ENCODE results near the gene CFAP74.
A peak's percentile ranks its signal among the peaks of the same experiment; 100 is the strongest.

Gene CFAP74

GRCh38 chr1:1969953-1970716 lies 33.5 kb downstream of the CFAP74 start:
- DNase-seq (ENCODE audit: low read depth in 1 of 2, low spot score in 1 of 2), result no peak

DNA sequence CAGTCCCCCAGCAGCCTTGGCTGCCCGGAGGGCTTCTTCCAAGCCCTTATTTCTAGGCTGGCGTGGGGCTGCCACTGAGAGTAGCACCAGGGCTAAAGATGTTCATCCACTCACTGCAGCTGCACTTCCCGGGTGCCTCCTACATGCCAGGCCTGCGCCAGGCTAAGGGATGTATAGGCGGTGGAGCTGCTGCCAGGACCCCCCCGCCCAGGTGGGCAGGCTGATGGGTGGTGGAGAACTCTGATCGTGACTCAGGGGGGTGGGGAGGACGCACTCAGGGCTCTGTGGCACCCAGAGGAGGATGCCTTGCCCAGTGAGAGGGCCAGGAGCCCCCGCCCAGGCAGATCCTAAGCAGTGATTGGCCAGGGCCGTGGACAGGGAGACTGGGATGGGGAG lies 34.1 kb downstream of the CFAP74 start:
- DNase-seq (ENCODE audit: low read depth in 1 of 2, low spot score in 1 of 2), result no peak

GRCh38 chr1:1968767-1969504 lies 34.6 kb downstream of the CFAP74 start:
- no peak for DNase-seq (ENCODE audit: low read depth in 1 of 2, low spot score in 1 of 2)

GRCh38 chr1:1967879-1968278 lies 35.7 kb downstream of the CFAP74 start:
- no peak for DNase-seq (ENCODE audit: low read depth in 1 of 2, low spot score in 1 of 2)

- DNase-seq (ENCODE audit: low read depth in 1 of 2, low spot score in 1 of 2), result no peak
These were observed 36.4 kb downstream of the CFAP74 start for GRCh38 chr1:1967151-1967550.

- no peak for DNase-seq (ENCODE audit: low read depth in 1 of 2, low spot score in 1 of 2)
These were observed 37.4 kb downstream of the CFAP74 start for GRCh38 chr1:1966071-1966740.

DNA sequence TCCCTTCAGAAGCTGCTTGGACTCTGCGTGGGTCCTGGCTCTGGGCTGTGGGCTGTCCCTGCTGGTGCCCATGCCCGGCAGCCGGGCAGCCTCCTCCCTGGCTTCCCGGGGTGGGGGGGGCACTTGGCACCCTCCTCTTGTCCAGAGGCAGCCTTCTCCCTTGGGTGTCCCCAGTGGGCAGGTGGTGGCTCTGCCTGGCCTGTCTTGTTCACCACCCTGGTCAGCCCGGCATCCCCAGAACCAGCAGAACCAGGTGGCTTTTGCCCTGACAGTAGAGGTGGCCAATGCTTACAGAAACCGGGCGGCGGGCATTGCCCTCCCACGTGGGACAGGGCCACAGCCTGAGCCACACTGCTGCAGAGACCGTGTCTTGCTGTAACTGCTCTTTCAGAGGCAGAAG lies 38.0 kb downstream of the CFAP74 start:
- no peak for DNase-seq (ENCODE audit: low read depth in 1 of 2, low spot score in 1 of 2)

GRCh38 chr1:1964811-1965210 lies 38.8 kb downstream of the CFAP74 start:
- no peak for DNase-seq (ENCODE audit: low read depth in 1 of 2, low spot score in 1 of 2)

DNA sequence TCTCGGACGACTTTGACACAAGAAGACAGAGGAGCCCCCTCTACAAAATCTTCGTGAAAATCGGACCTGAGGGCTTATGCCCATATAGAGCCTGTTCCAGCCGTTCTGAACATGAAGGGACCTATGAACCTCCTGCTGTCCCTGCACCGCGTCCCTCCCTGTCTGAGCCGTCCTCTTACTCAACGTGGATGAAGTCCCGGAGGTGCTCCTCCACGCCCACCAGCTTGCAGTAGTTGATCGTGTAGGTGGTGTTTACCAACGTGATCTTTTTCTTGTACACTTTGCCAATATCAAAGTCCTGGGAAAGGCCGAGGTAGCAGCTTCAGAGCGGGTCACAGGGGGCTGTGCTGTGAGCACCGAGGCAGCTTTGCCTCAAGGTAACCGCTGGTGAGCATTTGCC lies 40.0 kb downstream of the CFAP74 start:
- no peak for DNase-seq (ENCODE audit: low read depth in 1 of 2, low spot score in 1 of 2)

GRCh38 chr1:1962752-1963151 lies 40.8 kb downstream of the CFAP74 start:
- DNase-seq (ENCODE audit: low read depth in 1 of 2, low spot score in 1 of 2), result no peak

DNA sequence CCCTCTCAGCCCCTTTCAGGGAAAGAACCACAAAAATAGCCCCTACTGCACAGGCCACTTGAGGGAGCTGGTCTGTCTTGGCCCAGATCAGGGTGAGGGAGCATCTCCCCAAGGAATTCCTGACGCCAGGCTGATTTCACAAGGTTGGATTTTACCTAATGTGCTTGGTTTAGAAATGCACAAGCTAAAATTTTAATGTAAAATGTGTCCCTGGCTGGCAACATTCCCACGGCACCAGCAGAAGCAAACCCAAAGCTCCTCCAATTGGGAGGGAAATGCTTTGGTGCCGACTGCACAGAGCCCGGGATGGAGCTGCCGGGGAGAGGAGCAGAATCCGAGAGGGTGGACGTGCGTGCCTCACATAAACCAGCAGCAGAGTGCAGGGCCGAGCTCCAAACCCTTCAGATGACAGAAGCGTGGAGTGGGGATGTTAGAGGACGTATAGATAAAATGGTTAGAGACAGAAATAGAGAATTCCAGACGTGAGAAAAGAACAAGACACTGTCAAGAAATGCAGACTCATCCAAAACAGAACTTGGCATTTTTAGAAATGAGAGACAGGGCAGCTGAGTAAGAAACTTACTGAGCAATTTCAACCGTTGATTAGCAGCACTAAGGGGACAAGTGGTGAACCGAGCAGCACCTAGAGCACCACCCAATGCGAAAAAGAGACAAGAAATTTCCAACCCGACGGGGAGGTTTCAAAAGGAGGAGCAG lies 42.9 kb downstream of the CFAP74 start:
- DNase-seq (ENCODE audit: low read depth in 1 of 2, low spot score in 1 of 2), result no peak

DNA sequence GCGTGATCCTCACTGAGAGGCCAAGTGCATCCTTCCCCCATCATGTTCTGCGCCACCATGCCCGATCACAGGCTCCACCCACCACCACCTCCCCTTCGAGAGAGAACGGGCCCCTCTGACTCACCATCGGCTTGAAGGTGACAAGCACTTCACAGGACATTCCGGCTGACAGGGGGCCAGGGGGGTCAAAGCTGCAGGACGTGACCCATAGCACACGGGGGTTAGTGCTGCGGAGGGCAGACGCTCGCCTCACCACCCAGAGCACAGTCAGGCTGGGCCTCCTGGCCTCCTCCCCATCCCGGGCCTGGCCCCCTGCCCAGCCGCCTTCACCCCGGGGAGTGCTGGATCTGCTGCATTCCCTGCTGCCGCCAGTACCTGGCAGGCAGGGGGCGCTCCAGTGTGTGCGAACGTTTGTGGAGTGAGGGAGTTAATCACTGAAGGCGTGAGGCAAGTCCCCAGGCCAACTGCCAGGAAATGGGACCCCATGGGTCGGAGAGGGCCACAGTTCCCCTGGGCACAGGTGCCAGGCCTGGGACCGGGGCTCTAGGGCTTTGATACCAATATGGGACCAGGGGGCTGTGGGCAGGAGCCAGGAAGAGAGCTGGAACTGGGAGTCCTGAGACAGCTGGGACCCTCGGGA lies 43.6 kb downstream of the CFAP74 start:
- peak; percentile 42 to 53 for DNase-seq (ENCODE audit: low read depth in 1 of 2, low spot score in 1 of 2)

DNA sequence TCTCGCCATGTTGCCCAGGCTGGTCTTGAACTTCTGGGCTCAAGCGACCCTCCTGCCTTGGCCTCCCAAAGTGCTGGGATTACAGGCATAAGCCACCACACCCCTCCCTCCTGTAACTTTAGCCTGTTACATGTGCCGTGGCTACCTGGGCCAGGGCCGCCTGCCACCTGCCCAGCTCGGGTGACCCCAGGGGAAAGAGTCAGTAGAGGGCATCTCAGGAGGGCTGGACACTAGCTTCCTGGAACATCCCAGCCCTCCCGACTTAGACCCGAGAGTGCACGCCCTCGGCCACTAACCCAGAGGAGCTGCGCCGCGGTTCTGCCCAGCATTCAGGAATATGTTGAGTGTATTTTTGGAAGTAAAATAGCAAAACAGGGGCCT lies 44.1 kb downstream of the CFAP74 start:
- no peak for DNase-seq (ENCODE audit: low read depth in 1 of 2, low spot score in 1 of 2)

DNA sequence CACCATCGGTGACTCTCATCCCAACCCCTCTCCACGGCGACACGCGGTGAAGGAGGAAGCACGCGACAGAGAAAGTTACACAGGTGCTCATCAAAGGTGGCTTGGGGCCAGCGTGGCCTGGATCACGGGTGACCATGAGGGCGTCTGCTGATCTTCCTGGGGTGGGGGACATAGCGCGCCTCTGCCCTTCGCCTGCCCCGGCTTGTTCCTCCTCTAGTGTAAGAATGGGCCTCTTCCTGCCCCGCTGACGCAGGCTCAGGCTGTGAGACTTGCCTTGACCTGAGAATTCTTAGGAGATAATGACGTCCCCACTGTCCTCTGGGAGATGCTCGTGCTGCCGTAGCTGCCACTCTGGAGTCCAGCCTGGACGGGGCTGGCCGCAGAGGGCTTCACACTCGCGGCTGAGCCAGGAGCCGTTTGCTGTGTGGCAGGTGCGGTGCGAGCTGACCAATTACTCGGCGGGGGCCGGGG lies 45.5 kb downstream of the CFAP74 start:
- no peak for DNase-seq (ENCODE audit: low read depth in 1 of 2, low spot score in 1 of 2)

DNA sequence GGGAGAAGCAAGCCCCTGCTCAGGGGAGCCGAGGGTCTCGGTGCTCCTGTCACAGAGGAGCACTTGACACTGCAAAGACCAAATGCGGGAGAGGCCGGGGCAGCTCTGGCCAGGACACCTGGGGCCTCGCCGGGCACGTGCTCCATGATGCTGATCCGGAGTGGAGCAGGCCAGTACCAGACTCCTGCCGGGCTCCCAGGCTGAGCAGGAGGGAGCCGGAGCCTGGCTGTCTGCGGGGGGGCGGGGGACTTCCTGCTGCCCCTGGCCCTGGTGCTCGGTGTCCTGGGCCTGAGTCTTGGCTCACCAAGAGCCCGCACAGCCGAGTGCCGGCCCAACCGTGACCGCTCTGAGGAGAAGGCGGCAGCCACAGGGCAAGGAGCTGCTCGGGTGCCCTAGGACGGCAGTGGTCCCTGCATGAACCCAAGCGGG lies 46.0 kb downstream of the CFAP74 start:
- DNase-seq (ENCODE audit: low read depth in 1 of 2, low spot score in 1 of 2), result no peak

DNA sequence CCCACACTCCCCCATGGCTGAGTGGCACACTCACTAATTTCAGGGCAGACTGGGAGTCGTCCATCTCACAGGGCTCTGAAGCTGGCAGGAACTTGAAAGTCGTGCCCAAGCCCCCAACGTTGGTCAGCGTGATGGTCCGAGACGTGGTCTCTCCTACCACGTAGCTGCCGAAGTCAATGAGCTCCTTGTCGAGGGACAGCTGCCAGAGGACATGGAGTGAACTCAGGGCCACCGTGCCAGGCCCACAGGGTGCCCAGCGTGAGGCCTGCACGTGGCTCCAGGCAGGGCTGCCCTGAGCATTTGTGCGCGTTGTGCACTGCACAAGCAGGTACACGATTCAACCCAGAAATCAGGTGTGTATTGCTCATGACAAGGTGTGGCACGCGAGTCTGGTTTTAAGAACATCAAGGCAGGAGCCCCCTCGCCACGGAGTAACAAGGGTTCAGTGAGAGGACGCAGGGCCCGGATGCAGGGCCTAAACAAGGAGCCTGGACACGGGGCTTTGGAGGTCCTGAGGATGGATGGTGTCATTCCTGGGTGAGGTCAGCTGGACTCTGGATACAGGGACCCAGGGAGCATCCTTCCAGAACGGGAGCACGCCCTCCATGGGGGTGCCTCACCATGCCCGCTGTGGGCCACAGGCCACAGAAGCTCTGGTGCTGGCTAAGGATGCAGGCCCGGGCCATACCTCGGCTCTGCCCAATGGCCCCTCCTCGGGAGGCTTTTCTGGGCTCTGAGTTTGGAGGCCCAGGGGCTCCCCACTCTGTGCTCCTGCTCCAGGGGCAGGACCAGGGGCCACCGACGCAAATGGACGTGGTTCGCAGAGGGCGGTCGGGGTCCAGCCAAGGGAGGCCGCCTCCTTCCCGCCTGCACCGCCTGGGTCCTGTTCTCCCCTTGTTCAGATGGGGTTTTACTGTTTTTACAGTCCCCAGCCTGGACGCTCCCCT lies 46.7 kb downstream of the CFAP74 start:
- no peak for DNase-seq (ENCODE audit: low read depth in 1 of 2, low spot score in 1 of 2)

DNA sequence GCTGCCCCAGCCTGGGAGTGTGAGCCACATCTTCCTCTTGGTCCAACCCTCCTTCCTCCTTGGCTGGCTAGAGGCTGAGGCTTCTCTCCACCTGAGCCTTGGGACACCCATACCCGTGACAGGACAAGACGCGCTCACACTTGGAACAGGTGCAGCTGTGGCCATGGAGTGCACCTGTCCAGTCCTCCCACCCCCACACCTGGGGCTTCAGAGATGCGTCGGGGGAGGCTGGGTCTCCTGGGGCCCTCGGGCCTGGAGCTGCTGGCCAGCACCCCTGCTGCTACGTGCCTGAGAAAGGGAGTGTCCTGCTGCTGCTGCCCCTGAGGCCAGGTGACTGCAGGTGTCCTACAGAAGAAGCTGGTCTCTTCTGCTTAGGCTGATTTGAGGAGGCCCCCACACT lies 47.5 kb downstream of the CFAP74 start:
- no peak for DNase-seq (ENCODE audit: low read depth in 1 of 2, low spot score in 1 of 2)

- no peak for DNase-seq (ENCODE audit: low read depth in 1 of 2, low spot score in 1 of 2)
These were observed 47.9 kb downstream of the CFAP74 start for GRCh38 chr1:1955621-1956094.

GRCh38 chr1:1954831-1955441 lies 48.6 kb downstream of the CFAP74 start:
- DNase-seq (ENCODE audit: low read depth in 1 of 2, low spot score in 1 of 2), result no peak
